SIG-M5 (cell line): Measurements from ENCODE around the gene FBXO48.
"Not testable (repeated sequence)": the region's sequence is repeated elsewhere in the genome, so short reads cannot be mapped to it uniquely, and the experiment has no call there.

Experiments used
- DNase-seq: peaks from one replicate; lab custom pipeline; 2025; lab: John Stamatoyannopoulos, UW

Gene FBXO48, protein sequence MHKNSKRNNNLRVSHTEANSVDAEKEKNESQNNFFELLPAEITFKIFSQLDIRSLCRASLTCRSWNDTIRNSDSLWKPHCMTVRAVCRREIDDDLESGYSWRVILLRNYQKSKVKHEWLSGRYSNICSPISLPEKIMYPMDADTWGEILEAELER

DNA sequence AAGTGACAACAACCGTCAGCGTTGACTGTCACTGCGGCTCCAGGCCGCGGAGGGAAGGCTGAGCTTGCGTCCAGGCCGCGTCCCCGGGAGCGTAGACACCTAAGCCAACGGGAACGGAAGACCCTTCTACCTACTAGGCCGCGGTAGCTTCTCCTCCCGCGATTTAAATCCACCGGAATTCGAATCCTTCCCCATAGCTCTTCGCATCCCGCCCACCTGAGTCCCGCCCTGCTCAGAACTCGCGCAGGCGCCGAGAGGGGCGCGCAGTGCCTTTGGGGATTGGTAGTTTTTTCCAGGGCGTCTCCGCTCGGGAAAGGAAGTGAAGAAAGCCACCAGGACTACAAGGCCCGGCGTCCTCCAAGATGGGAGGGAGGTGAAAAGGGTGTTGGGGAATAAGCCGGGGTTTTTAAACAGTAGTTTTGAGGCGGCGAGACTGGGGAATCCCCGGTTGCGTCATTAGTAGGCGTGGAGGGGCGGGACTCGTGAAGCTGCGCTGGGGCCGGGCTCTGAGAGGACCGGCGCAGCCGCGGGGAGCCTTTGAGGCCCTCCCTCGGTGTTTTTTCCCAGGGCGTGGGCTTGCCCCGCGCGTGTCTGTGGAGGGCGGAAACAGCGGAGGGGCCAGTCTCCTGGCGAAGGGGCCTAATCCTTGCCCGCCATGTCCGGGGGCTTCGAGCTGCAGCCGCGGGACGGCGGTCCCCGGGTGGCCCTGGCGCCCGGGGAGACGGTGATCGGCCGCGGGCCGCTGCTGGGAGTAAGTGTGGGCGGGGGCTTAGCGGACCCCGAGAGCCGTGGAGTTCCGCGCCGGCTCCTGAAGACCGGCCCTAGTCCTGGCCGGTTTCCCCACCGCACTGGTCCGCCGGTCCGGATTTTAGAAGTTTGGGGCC is at the start of gene FBXO48, which contains the start of gene APLF:
Gene FBXO48, minus strand, starts transcription at position 218 of the 884 bp plus-strand sequence. CDS start 2,149 bp downstream, outside the sequence.
Gene APLF, plus strand, starts transcription at position 509 of the 884 bp plus-strand sequence. Its CDS starts 147 bp downstream, at position 656.
- peak; percentile 98 for DNase-seq

GRCh38 chr2:68516051-68516955 is 49.2 kb upstream of the FBXO48 start:
- no peak for DNase-seq

DNA sequence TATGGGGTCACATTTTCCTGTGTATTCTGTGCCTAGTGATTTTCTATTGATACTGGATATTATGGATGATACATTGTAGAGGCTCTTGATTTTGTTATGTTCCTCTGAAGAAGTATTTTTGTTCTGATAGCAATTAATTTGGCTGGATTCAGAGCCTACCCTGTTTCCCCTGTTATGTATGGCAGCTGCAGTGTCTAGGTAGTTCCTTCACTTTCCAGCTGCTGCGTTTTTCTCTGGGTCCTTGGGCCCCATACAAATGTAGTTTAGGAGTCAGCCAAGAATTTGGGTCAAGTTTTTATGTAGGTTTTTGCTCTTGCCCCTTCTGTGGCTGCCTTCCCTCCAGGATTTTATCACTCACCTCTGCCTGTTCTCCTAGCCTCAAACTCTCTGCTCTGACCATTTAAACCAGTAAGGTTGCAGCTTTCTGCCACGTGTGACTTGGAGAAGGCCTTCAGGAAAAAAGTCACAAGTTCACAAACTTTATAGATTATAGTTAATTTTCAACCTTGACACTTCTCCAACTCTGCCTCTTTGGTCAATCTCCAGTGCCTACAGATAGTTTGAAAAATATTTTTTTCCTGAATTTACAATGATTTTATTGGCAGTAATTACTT is 47.3 kb upstream of the FBXO48 start:
- DNase-seq = no peak

DNA sequence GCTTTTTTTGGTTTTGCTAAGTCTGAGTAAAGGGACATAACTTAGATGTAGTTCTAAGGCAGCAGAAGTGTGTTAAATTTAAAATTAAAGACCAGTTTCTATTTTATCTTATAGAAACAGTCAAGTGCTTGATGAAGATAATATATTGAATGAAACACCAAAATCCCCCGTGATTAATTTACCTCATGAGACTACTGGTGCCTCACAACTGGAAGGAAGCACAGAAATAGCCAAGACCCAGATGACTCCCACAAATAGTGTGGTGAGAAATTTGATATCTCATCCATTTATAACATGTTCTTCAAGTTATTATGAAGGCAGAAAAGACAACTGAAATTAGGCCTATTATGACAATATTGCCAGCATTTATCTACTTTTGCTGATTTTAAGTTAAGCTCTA is 45.9 kb upstream of the FBXO48 start:
- no peak for DNase-seq

- DNase-seq = no peak
Observed at GRCh38 chr2:68512326-68512725, 45.2 kb upstream of the FBXO48 start.

- DNase-seq = no peak
Observed at GRCh38 chr2:68506170-68506569, 39.1 kb upstream of the FBXO48 start.

DNA sequence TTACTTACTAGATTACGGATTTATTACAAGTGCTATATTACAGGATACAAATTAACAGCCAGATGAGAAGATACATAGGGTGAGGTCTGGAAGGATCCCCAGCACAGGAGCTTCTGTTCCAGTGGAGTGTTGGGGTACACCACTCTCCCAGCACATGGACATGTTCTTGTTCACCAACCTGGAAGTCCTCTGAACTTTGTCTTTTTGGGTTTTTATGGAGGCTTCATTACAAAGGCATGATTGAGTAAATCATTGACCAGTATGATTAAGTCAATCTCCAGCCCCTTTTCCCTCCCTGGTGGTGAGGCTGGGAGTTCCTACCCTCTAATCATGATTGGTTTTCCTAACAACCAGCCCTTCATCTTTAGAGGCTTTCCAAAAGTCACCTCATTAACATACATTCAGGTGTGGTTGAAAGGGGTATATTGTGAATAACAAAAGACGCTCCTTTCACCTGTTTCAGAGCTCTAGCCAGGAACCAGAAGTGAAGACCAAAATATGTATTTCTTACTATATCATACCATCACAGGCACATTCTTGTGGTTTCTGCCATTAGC is 38.6 kb upstream of the FBXO48 start:
- no peak for DNase-seq

DNA sequence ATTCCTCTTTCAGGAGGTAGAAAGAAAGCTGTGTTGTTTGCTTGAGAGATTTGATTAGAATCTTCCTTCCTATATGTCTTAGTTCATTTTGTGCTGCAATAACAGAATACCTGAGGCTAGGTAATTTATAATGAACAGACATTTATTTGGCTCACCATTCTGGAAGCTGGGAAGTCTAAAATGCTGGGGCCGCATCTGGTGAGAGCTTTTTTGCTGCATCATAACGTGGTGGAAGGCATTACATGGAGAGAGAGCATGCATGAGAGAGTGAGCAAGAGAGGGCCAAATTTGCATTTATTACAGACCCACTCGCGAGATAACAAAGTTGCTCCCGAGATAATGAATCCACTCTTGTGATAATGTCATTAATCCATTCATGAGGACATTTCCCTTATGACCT is 34.7 kb upstream of the FBXO48 start:
- no peak for DNase-seq

- no peak for DNase-seq
Observed at GRCh38 chr2:68500649-68501048, 33.6 kb upstream of the FBXO48 start.

DNA sequence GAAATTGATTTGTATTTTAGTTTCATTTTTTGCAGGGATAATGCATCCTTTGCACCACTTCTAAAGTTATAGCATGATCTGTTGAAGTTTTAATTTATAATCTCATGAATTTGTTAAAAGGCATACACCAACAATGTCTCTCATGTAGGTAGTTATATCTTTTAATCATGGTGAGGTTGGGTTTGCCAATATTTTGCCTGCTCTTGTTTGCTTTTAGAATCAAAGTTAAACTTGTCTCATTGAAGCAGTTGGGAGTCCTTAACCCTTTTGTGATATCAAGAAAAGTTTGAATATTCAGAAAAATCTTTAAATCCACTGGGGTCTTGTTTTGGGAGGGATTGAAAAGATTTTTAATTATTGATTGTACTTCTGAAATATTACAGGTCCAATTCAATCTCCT is 32.0 kb upstream of the FBXO48 start:
- no peak for DNase-seq

GRCh38 chr2:68491582-68491981 is 24.5 kb upstream of the FBXO48 start:
- DNase-seq = no peak

GRCh38 chr2:68489282-68489681 is 22.2 kb upstream of the FBXO48 start:
- DNase-seq = no peak

DNA sequence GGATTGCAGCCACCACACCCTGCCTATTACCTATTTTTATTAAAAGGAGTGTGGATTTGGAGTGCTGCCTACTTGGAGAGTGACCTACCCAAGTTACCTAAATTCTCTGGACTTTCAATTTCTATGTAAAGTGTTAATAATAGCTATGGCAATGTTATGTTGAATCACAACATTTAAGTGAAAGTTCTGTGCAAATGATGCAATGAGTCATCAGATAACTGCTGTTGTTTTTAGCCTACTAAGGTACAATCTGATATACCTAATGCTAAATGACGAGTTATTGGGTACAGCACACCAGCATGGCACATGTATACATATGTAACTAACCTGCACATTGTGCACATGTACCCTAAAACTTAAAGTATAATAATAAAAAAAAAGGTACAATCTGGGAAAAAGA is 21.5 kb upstream of the FBXO48 start:
- not testable (repeated sequence) for DNase-seq

- no peak for DNase-seq
Observed at GRCh38 chr2:68487773-68488355, 20.8 kb upstream of the FBXO48 start.

GRCh38 chr2:68483011-68483410 is 15.9 kb upstream of the FBXO48 start:
- no peak for DNase-seq

DNA sequence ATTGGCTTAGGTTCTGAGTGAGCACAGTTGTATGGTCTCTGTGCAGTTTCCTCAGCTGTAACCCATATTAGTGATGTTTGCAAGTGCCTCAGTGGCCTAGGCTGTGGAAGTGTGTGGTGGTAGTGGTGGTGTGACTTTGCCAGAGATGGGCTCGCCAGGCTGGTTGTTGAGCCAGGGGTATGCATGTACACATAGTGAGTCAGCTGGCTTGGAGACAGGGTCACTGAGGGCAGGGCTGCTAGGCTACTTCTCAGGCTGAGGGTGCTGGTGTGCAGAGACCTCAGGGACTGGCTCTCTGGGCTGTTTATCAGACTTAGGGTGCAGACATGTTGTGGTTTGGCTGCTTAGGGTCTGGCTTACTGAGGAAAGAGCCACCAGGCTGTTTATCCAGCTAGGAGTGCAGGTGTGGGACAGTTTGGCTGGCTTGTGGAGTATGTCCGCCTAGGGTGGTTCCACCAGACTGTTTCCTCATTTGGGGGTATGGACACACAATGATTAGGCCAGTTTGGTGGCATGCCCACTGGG is 15.3 kb upstream of the FBXO48 start:
- DNase-seq = no peak

GRCh38 chr2:68478688-68479087 is 11.6 kb upstream of the FBXO48 start:
- no peak for DNase-seq

GRCh38 chr2:68476454-68476853 is 9.4 kb upstream of the FBXO48 start:
- DNase-seq = no peak

DNA sequence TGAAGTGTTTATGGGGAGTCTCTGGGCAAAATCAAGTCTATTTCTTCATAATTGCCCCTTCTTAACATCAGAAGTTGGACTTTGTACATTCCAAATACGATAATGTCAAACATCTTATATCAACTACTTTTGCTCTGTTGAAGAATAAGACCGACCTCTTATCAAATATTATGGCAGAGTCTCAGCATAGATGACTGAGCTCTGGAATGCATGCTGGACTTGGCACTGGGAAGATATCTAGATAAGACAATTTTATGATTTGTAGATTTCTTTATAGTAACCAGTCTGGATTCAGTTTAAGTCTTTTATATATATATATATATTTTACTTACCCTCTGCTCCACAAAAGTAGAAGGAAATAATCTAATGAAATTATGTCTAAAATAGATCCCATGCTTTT is 8.5 kb upstream of the FBXO48 start:
- DNase-seq = no peak

GRCh38 chr2:68475110-68475509 is 8.0 kb upstream of the FBXO48 start:
- no peak for DNase-seq
